ENCODE data around the gene ALDOA.
"Not testable (repeated sequence)": the region's sequence is repeated elsewhere in the genome, so short reads cannot be mapped to it uniquely, and the experiment has no call there.

The ALDOA gene

GRCh38 chr16:30032083-30032819 is 33.3 kb upstream of the ALDOA start:
- H3K79me2 ChIP-seq (ENCODE audit: insufficient read depth, low read depth) = no peaks in the 10 kb centered on the region
- H3K27ac ChIP-seq = no peak overlapping the region
- H2AFZ ChIP-seq (ENCODE audit: low read depth) = no peak overlapping the region
- no peak overlapping the region for H3K9ac ChIP-seq
- H3K4me3 ChIP-seq (IDR thresholded peaks at IDR 0.05; ENCODE audit: insufficient read depth, low read depth, low read length) = no peak overlapping the region
- TF ChIP-seq, protein P1, sequence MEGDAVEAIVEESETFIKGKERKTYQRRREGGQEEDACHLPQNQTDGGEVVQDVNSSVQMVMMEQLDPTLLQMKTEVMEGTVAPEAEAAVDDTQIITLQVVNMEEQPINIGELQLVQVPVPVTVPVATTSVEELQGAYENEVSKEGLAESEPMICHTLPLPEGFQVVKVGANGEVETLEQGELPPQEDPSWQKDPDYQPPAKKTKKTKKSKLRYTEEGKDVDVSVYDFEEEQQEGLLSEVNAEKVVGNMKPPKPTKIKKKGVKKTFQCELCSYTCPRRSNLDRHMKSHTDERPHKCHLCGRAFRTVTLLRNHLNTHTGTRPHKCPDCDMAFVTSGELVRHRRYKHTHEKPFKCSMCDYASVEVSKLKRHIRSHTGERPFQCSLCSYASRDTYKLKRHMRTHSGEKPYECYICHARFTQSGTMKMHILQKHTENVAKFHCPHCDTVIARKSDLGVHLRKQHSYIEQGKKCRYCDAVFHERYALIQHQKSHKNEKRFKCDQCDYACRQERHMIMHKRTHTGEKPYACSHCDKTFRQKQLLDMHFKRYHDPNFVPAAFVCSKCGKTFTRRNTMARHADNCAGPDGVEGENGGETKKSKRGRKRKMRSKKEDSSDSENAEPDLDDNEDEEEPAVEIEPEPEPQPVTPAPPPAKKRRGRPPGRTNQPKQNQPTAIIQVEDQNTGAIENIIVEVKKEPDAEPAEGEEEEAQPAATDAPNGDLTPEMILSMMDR (conservative IDR thresholded peaks at IDR 0.05; ENCODE audit: low read depth, low read length) = peak; percentile 98
- peaks cover 3% of the 10 kb centered on the region for H3K4me1 ChIP-seq (ENCODE audit: low read depth, poor library complexity, severe bottlenecking)
- no peak overlapping the region for H3K4me2 ChIP-seq
- no peaks in the 10 kb centered on the region for H3K36me3 ChIP-seq (ENCODE audit: insufficient read depth)
- no peaks in the 10 kb centered on the region for H4K20me1 ChIP-seq (ENCODE audit: insufficient read depth)
- H3K27me3 ChIP-seq (ENCODE audit: insufficient read depth, low read depth) = peaks cover 61% of the 10 kb centered on the region

- H3K27me3 ChIP-seq (ENCODE audit: insufficient read depth, low read depth) = peaks cover 51% of the 10 kb centered on the region
- no peak overlapping the region for H2AFZ ChIP-seq (ENCODE audit: low read depth)
- H3K4me1 ChIP-seq (ENCODE audit: low read depth, poor library complexity, severe bottlenecking) = peaks cover 3% of the 10 kb centered on the region
- no peaks in the 10 kb centered on the region for H3K36me3 ChIP-seq (ENCODE audit: insufficient read depth)
- TF ChIP-seq, protein P1 (conservative IDR thresholded peaks at IDR 0.05; ENCODE audit: low read depth, low read length) = no peak
- no peak overlapping the region for H3K9ac ChIP-seq
- no peaks in the 10 kb centered on the region for H4K20me1 ChIP-seq (ENCODE audit: insufficient read depth)
- no peak overlapping the region for H3K27ac ChIP-seq
- H3K4me3 ChIP-seq (IDR thresholded peaks at IDR 0.05; ENCODE audit: insufficient read depth, low read depth, low read length) = no peak overlapping the region
- H3K79me2 ChIP-seq (ENCODE audit: insufficient read depth, low read depth) = no peaks in the 10 kb centered on the region
- no peak overlapping the region for H3K4me2 ChIP-seq
Measured at GRCh38 chr16:30033270-30033669, 32.3 kb upstream of the ALDOA start.

GRCh38 chr16:30040221-30040620 is 25.3 kb upstream of the ALDOA start:
- no peaks in the 10 kb centered on the region for H3K79me2 ChIP-seq (ENCODE audit: insufficient read depth, low read depth)
- H2AFZ ChIP-seq (ENCODE audit: low read depth) = no peak overlapping the region
- H3K27me3 ChIP-seq (ENCODE audit: insufficient read depth, low read depth) = peaks cover 5% of the 10 kb centered on the region; the same call in 1 of the 2 replicates
- no peaks in the 10 kb centered on the region for H4K20me1 ChIP-seq (ENCODE audit: insufficient read depth)
- no peak overlapping the region for H3K4me2 ChIP-seq
- no peak overlapping the region for H3K9ac ChIP-seq
- H3K27ac ChIP-seq = no peak overlapping the region
- no peak overlapping the region for H3K4me3 ChIP-seq (IDR thresholded peaks at IDR 0.05; ENCODE audit: insufficient read depth, low read depth, low read length)
- TF ChIP-seq, protein P1 (conservative IDR thresholded peaks at IDR 0.05; ENCODE audit: low read depth, low read length) = no peak
- H3K36me3 ChIP-seq (ENCODE audit: insufficient read depth) = no peaks in the 10 kb centered on the region
- no peaks in the 10 kb centered on the region for H3K4me1 ChIP-seq (ENCODE audit: low read depth, poor library complexity, severe bottlenecking)

DNA sequence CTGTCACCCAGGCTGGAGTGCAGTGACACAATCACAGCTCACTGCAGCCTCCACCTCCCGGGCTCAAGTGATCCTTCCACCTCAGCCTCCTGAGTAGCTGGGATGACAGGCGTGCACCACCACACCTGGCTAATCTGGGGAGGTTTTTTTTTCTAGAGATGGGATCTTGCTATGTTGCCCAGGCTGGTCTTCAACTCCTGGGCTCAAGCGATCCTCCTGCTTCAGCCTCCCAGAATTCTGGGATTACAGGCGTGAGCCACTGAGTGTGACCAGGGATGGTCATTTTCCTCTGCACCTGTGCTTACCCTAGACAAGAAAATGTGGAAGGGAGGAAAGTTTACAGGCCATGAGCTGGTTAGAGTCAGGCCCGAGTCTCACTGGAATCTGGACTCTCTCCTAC is 24.9 kb upstream of the ALDOA start:
- not testable (repeated sequence) for H3K9ac ChIP-seq; H3K36me3 ChIP-seq (ENCODE audit: insufficient read depth); H3K4me2 ChIP-seq; H4K20me1 ChIP-seq (ENCODE audit: insufficient read depth); H3K4me1 ChIP-seq (ENCODE audit: low read depth, poor library complexity, severe bottlenecking); H3K4me3 ChIP-seq (IDR thresholded peaks at IDR 0.05; ENCODE audit: insufficient read depth, low read depth, low read length); H2AFZ ChIP-seq (ENCODE audit: low read depth); H3K27ac ChIP-seq; H3K27me3 ChIP-seq (ENCODE audit: insufficient read depth, low read depth); H3K79me2 ChIP-seq (ENCODE audit: insufficient read depth, low read depth)

GRCh38 chr16:30041841-30042240 is 23.7 kb upstream of the ALDOA start:
- no peak overlapping the region for H3K4me3 ChIP-seq (IDR thresholded peaks at IDR 0.05; ENCODE audit: insufficient read depth, low read depth, low read length)
- no peak overlapping the region for H3K9ac ChIP-seq
- no peak overlapping the region for H3K27ac ChIP-seq
- H3K4me1 ChIP-seq (ENCODE audit: low read depth, poor library complexity, severe bottlenecking) = no peaks in the 10 kb centered on the region
- H4K20me1 ChIP-seq (ENCODE audit: insufficient read depth) = no peaks in the 10 kb centered on the region
- H3K27me3 ChIP-seq (ENCODE audit: insufficient read depth, low read depth) = no peaks in the 10 kb centered on the region
- TF ChIP-seq, protein P1 (conservative IDR thresholded peaks at IDR 0.05; ENCODE audit: low read depth, low read length) = peak; percentile 38; the same call in 1 of the 2 replicates
- H3K36me3 ChIP-seq (ENCODE audit: insufficient read depth) = no peaks in the 10 kb centered on the region
- H3K4me2 ChIP-seq = no peak overlapping the region
- no peak overlapping the region for H2AFZ ChIP-seq (ENCODE audit: low read depth)
- H3K79me2 ChIP-seq (ENCODE audit: insufficient read depth, low read depth) = no peaks in the 10 kb centered on the region
